Prostate gland (tissue), 2 donors: ENCODE data around the gene SECTM1.

Experiments
- CTCF ChIP-seq, 4 experiments: fragments of 200-600 bp in 2 of 4; fragments of 450-650 bp in 2 of 4; sonication (generic) in 2 of 4; IDR thresholded peaks; 1 replicate in 3 of 4; 2 replicates in 1 of 4; pipeline ENCODE4 v1.5.1; 2016 to 2019; ENCODE audit warnings: antibody characterized with exemption in 4 of 4, mild to moderate bottlenecking in 2 of 4, moderate library complexity in 2 of 4
- POLR2AphosphoS5 ChIP-seq: sonication (generic); formaldehyde crosslinking; IDR thresholded peaks from one replicate; pipeline ENCODE4 v1.6.1; 2017; ENCODE audit warnings: antibody characterized with exemption

GRCh38 chr17:82297714-82298537 lies 35.6 kb downstream of the SECTM1 start:
- peak; percentile 86 for TF ChIP-seq POLR2AphosphoS5
- peak in 1 of 4 experiments; percentile 13 for TF ChIP-seq CTCF (IDR thresholded peaks at IDR 0.05)
